GM19240 (cell line): ENCODE measurements around the gene KPNA6.
A peak's percentile ranks its signal among the peaks of the same experiment; 100 is the strongest.

Source experiments
- DNase-seq: peaks from one replicate; pipeline ENCODE4 v3.0.0; 2011; ENCODE audit warnings: low spot score; ENCODE audit not compliant: insufficient read length

KPNA6 gene

DNA sequence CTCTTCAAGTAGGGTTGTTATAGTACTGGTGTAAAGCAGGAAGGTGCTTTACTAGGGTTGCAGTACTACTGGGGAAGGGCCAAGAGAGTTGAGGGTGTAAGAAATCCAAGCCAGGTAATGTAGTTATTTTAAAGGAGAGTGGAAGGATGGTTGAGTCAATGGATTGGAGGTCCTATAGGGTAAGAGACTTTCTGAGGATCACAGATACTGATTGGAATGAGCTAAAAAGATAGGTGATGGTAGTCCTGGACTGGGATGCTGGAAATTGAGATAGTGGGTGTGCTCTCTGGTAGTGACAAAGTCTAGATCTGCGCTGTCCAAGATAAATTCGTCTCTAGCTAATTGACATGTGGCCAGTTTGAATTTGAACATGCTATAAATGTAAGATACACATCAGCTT is 78.6 kb downstream of the KPNA6 start:
- no peak for DNase-seq

DNA sequence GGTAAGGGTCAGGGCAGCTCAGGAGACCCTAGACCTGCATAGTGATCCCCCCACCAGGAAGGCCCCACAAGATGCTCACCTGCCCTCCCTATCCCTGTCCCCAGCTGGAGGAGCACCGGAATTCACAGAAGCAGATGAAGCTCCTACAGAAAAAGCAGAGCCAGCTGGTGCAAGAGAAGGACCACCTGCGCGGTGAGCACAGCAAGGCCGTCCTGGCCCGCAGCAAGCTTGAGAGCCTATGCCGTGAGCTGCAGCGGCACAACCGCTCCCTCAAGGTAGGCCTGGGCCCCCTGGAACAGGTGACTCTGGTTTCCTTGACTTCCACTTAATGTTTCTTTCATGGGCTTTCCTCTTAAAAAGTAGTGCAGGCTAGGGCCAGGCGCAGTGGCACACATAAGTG is 80.0 kb downstream of the KPNA6 start:
- no peak for DNase-seq

DNA sequence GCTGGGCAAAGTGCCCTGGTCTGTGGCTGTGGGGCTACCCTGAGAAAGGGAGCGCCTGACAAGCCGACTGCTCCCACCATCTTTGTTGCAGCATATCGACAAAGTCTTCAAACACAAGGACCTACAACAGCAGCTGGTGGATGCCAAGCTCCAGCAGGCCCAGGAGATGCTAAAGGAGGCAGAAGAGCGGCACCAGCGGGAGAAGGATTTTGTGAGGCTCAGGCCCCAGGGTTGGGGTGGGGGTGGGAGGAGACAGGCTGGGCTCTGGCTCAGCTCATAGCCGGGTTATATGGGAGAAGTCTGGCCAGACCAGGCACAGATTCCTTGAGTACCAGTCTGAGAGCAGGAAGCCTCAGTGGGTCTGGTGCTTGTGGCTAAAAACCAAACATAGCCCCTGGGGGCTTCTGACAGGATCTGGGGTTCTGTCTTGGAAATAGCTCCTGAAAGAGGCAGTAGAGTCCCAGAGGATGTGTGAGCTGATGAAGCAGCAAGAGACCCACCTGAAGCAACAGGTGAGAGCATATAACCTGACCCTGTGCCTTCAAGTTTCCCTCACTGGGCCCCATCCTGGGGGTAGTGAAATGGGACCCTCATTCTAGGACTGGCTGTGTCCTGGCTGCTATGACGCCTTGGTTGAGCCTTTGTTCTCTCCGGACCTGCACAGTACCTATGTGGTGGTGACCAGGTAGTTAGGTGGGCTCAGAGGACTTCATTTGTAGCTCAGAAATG is 84.5 kb downstream of the KPNA6 start:
- no peak for DNase-seq

DNA sequence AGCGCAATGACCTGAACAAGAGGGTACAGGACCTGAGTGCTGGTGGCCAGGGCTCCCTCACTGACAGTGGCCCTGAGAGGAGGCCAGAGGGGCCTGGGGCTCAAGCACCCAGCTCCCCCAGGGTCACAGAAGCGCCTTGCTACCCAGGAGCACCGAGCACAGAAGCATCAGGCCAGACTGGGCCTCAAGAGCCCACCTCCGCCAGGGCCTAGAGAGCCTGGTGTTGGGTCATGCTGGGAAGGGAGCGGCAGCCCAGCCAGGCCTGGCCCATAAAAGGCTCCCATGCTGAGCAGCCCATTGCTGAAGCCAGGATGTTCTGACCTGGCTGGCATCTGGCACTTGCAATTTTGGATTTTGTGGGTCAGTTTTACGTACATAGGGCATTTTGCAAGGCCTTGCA is 87.1 kb downstream of the KPNA6 start:
- no peak for DNase-seq

DNA sequence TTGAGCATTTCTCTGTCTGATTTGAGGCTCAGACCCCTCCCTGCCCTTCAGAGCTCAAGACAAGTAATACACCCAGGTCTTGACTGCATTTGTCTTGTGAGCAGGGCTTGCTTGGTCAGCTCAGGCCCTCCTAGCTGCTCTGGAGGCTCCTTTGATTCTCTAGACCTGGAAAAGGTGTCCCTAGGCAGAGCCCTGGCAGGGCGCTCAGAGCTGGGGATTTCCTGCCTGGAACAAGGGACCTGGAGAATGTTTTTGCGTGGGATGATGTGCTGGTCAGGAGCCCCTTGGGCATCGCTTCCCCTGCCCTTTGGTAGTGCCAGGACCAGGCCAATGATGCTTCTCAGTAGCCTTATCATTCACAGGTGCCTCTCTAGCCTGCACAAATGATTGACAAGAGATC is 87.7 kb downstream of the KPNA6 start:
- DNase-seq, result no peak

DNA sequence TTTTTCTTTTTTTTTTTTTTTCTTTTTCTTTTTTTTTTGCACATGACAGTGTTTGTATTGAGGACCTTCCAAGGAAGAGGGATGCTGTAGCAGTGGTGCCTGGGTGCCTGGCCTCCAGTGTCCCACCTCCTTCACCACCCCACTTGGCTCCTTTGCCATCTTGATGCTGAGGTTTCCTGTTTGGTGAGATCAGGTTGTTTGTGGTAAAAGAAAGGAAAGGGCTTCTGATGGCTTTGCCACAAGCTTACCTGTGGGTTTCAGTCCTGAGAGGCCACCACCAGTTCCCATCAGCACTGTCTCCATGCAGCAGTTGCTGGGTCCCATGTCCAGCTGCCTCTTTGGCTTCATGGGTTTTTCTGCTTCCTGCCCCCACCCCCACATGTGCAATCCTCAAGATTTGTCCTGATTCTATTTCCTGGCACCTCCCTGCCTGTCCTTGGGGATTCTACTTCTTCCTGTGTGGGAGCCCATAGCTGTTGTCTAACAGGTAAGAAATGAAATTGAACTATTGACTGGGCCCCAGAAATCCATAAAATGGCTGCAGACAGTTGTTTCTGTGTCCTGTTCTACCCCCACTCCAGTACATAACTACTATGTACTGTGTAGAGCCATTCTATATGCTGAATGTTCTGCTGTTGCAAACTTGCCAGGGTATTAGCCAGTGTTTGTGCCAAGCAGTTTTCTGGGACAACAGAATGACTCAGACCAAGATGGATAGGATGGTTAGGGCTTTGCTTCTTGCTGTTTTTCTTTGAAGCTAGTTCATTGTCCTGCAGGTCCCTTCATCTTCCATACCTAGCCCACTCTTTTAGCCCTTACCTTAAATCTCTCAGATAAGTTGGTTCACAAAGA is 88.3 kb downstream of the KPNA6 start:
- DNase-seq, result no peak

DNA sequence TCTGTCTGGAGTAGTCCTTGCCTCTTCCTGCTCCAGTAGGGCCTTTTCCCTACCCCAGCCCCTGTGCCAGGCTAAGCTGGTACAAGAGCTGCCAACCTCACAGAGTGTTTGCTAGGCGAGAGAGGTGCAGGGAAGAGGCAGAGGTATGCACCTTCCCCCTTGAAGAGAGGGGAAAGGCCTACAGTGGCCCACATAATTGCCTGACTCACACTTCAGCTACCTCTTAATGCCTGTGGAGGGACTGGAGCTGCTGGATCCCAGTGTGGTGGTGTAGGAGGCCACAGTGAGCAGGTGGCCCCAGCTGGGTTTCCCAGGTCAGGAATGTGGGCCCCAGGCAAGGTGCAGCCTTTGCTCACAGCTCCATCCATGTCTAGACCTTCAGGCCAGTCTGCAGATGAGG is 89.2 kb downstream of the KPNA6 start:
- DNase-seq, result no peak

DNA sequence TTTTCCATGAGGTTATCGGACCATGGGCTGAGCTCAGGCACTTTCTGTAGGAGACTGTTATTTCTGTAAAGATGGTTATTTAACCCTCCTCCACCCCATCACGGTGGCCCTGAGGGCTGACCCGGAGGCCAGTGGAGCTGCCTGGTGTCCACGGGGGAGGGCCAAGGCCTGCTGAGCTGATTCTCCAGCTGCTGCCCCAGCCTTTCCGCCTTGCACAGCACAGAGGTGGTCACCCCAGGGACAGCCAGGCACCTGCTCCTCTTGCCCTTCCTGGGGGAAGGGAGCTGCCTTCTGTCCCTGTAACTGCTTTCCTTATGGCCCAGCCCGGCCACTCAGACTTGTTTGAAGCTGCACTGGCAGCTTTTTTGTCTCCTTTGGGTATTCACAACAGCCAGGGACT is 90.0 kb downstream of the KPNA6 start:
- DNase-seq, result no peak

DNA sequence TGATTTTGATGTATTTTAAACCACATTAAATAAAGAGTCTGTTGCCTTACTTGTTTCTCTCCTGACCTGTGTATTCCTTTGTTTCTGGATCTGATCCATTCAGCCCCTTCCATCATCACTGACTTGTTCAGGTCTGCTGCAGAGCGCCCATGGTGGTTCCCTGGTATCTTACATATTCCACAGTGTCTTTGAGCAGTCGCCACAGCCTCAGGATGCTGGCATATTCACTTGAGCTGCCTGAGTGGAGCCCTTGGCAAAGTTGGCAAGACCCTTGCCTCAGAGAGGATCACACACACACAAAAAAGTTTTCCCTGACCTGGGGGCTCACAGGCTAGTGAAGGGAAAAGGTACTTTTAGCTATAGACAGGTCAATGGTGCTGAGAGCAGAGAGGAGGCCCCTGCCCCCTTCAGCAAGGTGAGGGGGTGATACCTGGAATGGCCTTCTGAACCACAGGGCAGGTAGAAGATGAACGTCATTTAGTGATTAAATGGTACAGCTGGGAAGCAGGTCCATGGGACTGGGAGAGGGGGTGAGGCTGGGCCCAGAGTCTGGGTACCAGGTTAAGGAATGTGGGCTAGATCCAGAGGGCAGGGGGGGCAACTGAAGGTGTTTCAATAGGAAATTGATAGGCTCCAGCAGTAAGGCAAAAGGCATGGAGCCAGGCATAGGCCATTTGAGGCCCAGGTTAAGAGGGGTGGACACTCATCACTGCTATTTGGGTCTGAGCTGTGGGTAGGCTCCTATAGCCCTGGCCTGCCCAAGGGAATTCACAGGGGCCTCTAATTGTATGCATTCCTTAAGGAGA is 90.6 kb downstream of the KPNA6 start:
- no peak for DNase-seq

DNA sequence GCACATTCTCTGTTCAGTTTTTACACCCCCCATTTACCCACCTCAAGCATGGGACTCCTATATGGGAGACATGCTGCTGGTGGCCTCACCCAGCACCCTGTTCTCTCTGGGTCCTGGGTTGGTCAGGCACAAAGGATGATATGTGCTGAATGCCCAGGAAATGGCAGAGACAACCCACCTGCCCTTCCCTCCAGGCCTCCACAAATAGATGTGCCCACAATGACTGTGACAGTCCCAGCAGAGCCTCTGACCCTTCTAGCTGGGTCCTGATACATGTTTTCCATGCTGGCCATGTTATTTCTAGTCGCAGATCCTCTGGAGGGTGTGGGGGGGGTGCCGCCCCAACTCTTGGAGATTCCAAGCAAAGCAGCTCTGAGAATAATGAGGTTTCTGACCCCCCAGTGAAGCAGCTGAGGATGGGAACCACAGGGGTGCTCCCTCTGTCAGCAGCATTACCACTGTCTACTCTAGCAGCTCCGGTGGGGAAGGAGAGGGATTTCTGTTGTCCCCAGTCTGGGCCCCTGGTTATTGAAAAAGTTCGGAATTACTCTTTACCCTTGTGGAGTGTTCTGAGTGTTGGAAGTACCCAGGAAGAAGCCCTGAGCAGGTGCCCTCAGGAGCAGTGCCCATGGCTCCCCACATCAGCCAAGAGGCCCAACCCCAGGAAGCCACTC is 91.3 kb downstream of the KPNA6 start:
- DNase-seq, result no peak

DNA sequence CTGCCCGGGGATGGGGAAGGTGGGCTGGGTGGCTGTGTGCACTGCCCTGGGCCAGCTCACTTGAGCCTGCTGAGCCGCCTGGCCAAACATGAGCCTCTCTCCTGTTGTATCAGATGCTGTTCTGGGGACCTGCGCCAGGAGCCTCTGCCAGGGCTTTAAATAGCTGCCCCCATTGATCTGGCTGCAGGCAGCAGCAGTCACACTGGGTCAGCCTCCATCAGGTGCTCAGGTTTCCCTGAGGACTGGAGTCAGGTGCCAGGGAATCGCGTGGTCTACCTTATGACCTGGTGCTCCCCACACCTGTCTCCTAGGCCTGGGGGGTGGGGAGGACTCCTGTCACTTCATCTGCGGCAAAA is 91.8 kb downstream of the KPNA6 start:
- DNase-seq, result no peak

DNA sequence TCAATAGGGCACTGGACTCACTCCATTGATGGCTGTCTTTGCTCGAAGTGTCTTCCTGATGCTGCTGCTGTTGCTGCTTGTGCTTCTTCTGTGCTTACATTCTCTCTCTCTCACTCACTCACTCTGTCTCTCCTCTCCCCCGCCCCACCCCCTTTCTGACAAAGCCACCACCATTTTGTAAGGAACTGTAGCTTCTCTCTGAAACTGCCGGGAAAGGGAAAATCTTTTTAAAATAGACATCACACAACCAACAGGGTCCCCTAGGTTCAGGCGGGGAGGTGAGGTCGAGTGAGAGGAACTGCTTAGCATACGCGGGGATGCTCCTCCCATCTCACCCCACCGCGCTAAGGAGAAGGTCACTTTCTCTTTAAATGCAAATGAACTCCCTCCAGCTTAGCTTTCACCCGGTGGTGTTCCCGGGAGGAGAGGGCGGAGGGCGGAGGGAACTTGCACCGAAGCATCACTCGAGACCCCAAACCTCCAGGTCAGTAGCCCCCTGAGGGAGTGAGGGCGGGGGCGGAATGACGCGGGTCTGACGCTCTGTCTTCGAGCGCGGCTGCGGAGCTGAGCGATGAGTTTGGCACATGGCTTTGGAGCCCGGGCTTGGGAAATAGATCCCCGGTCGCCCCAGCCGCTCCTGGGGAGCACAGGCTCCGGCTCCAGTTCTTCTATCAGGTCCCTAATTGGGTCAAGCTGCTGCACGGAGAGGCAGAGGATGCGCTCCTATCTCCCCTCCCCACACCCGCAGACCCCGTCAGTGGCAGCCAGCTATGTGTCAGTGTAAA is 92.6 kb downstream of the KPNA6 start, which contains the start of gene CCDC28B:
Gene CCDC28B, plus strand, starts transcription at position 370 of the 785 bp plus-strand sequence. CDS start 1,341 bp downstream, outside the sequence.
- no peak for DNase-seq

DNA sequence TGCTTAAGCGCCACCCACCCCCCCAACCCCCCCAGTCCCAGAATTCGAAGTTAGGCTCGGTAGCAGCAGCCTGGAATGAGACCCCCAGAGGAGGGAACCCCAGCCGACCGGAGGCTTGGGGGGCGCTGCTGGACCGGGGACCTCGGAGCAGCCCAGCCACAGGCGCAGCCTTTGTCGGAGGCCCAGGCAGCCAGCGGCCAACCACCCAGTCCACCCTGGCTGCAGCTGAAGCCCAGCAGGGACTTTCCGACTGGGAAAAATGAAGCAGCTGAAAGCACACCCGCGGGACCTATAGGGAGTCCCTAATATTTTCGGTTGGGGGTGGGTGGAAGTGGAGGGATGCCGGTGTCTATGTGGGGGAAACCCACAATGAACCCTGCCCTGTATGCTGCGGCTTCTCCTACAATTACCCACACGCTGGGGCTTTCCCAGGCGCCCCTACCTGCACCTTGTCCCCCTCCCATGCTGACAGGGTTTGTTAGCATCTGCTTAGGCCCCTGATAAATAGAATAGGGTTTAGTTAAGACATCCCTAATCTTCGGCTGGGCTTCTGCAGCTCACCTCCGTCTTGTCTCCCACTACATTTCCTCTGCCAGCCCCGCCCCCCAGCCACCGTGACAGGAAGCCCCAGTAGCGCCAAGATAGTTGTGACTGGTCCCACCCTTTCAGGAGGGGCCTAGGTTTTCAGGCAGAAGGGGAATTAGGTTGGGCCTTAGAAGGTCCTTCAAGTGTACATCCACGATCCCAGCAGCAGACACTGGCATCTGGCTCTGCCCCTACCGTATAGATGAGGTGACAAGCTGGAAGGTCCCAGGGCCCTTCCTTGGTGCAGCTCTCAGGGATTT is 93.4 kb downstream of the KPNA6 start:
- no peak for DNase-seq

DNA sequence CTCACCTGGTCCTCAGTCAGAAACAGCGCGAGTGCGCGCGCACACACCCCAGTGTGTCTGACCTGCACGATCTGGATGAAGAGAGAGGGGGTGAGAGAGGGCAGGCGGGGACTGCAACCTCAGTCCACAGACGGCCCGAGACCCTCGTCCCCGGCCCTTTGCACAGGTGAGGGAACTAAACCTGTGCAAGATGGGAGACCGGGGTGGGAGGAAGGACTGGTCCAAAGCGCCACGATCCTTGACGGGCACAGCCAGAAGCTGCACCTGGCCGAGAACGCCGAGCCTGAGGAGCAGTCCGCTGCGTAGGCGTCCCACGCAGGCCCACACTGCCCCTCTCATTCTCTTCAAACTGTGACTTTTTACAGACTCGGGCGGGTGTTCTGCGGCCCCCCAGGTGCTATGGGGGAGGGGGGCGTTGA is 97.1 kb downstream of the KPNA6 start:
- no peak for DNase-seq

DNA sequence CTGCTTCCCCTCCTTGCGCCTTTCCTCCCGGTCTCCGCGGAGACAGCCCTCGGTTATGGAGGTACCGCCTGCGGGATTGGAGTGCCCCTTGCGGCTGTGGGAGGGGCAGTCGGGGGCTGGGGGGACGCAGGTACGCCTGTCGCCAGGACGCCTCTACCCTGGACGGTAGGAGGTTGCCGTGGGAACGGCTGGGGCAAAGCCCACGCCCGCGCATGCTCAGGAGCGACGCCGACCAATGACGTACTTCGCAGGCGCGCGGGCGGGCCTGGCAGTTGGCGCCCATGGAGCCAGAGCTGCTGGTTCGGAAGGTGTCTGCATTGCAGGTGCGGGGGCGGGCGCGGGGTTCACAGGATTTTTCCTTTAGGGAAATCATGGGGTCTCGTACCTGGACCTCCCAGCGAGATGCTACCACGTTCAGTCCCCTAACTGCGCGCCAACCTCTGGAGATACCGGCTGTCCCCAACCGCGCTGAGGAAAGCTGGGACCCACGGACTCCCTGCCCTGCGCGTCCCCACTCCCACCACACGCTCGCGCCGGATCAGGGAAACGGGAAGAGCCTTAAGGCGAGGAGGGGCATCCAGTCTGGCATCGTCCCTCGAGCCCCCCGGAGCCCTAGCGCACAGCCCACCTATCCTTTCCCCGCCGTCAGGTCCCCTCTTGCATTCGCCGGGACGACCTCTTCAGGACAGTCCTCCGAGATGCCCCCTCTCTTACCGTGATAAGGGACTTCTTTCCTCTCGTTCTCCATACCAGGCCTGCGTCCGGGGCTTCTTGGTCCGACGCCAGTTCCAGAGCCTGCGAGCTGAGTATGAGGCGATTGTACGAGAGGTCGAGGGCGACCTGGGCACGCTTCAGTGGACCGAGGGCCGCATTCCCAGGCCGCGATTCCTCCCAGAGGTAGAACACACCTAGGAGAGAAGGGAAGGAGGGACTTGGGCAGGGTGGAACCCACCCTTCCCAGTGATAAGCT is 97.8 kb downstream of the KPNA6 start, which contains the start of gene IQCC:
Gene IQCC, plus strand, starts transcription at position 271 of the 970 bp plus-strand sequence. Its CDS starts 11 bp downstream, at position 282.
- DNase-seq, result peak; percentile 64

DNA sequence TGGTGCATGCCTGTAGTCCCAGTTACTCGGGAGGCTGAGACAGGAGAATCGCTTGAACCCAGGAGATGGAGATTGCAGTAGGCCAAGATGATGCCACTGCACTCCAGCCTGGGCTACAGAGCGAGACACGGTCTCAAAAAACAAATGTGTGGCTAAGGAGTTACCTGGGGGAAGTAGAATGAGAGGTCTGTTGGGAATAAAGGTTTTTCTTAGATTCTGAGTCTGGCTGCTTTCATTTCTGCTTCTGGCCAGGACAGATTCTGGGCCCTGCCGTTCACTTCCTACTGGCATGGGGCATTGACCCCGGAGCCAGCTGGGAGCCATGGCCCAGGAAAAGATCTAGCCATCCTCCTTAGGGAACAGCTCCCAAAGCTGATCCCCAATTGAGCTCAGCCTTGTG is 100.6 kb downstream of the KPNA6 start:
- no peak for DNase-seq

DNA sequence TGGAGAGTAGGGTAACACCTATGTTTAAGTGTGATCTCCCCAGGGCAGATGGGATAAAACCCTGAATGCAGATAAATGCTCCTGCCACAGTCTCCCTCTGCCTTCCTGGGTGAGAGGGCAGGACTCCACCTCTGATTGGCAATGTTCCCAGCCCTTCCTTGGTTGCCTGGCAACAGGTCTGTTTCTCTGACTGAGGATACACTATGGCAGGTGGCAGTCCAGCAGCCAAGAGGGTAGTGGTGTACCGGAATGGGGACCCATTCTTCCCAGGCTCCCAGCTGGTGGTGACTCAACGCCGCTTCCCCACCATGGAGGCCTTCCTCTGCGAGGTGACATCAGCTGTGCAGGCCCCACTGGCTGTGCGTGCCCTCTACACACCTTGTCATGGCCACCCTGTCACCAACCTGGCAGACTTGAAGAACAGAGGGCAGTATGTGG is 101.1 kb downstream of the KPNA6 start, which contains the start of gene DCDC2B:
Gene DCDC2B, plus strand, starts transcription at position 199 of the 438 bp plus-strand sequence. Its CDS starts 5 bp downstream, at position 204.
- no peak for DNase-seq
